Measurements from ENCODE around the gene COASY.

- TF ChIP-seq PATZ1 (CRISPR knock-in tag; IDR thresholded peaks at IDR 0.05; ENCODE audit: borderline replicate concordance): no peak
- no peak for TF ChIP-seq ARNTL (CRISPR knock-in tag; IDR thresholded peaks at IDR 0.05; ENCODE audit: borderline replicate concordance, low read depth)
- TF ChIP-seq CSDC2 (CRISPR knock-in tag; IDR thresholded peaks at IDR 0.05): no peak
- TF ChIP-seq ZFP3 (CRISPR knock-in tag; IDR thresholded peaks at IDR 0.05): no peak
- no peak for TF ChIP-seq ZFP30 (CRISPR knock-in tag; IDR thresholded peaks at IDR 0.05)
- no peak for TF ChIP-seq PPARA (CRISPR knock-in tag; IDR thresholded peaks at IDR 0.05; ENCODE audit: borderline replicate concordance)
- no peak for TF ChIP-seq CREB5 (CRISPR knock-in tag; IDR thresholded peaks at IDR 0.05; ENCODE audit: low read depth)
- no peak for TF ChIP-seq TOX (CRISPR knock-in tag; IDR thresholded peaks at IDR 0.05; ENCODE audit: borderline replicate concordance)
- TF ChIP-seq OSR1 (CRISPR knock-in tag; IDR thresholded peaks at IDR 0.05): no peak
- TF ChIP-seq ZNF565 (CRISPR knock-in tag; conservative IDR thresholded peaks at IDR 0.05; ENCODE audit: low read depth): no peak
- TF ChIP-seq ESRRG (CRISPR knock-in tag; IDR thresholded peaks at IDR 0.05): no peak
Observed at GRCh38 chr17:42577140-42577531, 15.2 kb downstream of the COASY start.

Data from SK-N-SH treated with all-trans-retinoic acid at 6 μM for 48 hours (cell line).